Right lobe of liver (tissue), 6 donors: Measurements from ENCODE around the gene ITGA2B. TPM values are rescaled to one million over a fixed set of nuclear protein-coding genes. Genes with fewer than 3 reads are reported as not detected.
"Not testable (repeated sequence)": the region's sequence is repeated elsewhere in the genome, so short reads cannot be mapped to it uniquely, and the experiment has no call there.

Experiments
- ATAC-seq, 4 donors: fragments of 200-7000 bp; cut with Tn5 transposase; one replicate each; pipeline ENCODE4 v1.9.1; 2020; ENCODE audit warnings: mild to moderate bottlenecking in 4 of 4, moderate library complexity in 4 of 4
- DNase-seq, 3 donors: peaks; one replicate each; pipeline ENCODE4 v3.0.0-alpha.2; 2020
- H3K27ac ChIP-seq, 3 donors: fragments of 200-600 bp; one replicate each; pipeline ENCODE4 v1.8.0; 2022
- H3K27me3 ChIP-seq, 2 donors: fragments of 200-600 bp; one replicate each; pipeline ENCODE4 v1.8.0; 2022
- H3K36me3 ChIP-seq, 4 donors: fragments of 200-600 bp; sonication (generic) in 1 of 4; one replicate each; pipeline versions ENCODE4 v1.5.1 to v1.8.0; 2017 to 2022; ENCODE audit warnings: control low read depth in 1 of 4
- H3K4me1 ChIP-seq, 4 donors: fragments of 200-600 bp; sonication (generic) in 1 of 4; one replicate each; pipeline versions ENCODE4 v1.5.1 to v1.8.0; 2017 to 2022; ENCODE audit warnings: control low read depth in 1 of 4
- H3K4me3 ChIP-seq, 3 donors: fragments of 200-600 bp; one replicate each; pipeline ENCODE4 v1.8.0; 2022
- H3K9me3 ChIP-seq, 4 donors: fragments of 200-600 bp; sonication (generic) in 1 of 4; one replicate each; pipeline versions ENCODE4 v1.5.1 to v1.8.0; 2017 to 2022; ENCODE audit warnings: control low read depth in 1 of 4
- CTCF ChIP-seq, 4 donors: fragments of 200-600 bp in 3 of 4; fragments of 450-650 bp in 1 of 4; IDR thresholded peaks; one replicate each; pipeline versions ENCODE4 v1.5.1 to v1.8.0; 2016 to 2022; ENCODE audit warnings: antibody characterized with exemption in 4 of 4, mild to moderate bottlenecking in 2 of 4
- POLR2A ChIP-seq: fragments of 450-650 bp; IDR thresholded peaks from one replicate; pipeline ENCODE4 v1.6.1; 2017; ENCODE audit warnings: antibody characterized with exemption, mild to moderate bottlenecking
- WGBS: methylation state at CpG from one replicate; pipeline ENCODE4 v1.1.6; 2018; ENCODE audit warnings: low coverage, low lambda C conversion rate; ENCODE audit not compliant: insufficient coverage; ENCODE audit errors: missing lambda C conversion rate; 5-methylcytosine and 5-hydroxymethylcytosine counted together
- intact Hi-C, 2 donors: fragments of 100-400 bp; cut with DNase I; formaldehyde crosslinking; loops; one replicate each; pipeline versions ENCODE4 v1.11.2 to v1.14.1; 2022
- total RNA-seq, 6 experiments: library from RNA; depleted of rRNA in 2 of 6; stranded (reverse); fragments of >200 nt in 2 of 6; fragmentation: NEBNext Ultra II Directional in 3 of 6; extraction: Animal tissue kit (Norgen Biotek cat#: 25700) in 3 of 6; gene quantifications; one replicate each; pipeline versions ENCODE4 v1.1.0 to v1.2.4, GENCODE V29; 2016 to 2023
- donor health status: DM: no; HTN: yes; CAD: no.
- donor health status: DM: no; HTN: no; CAD: no.
- donor health status: DM: no; HTN: no; CAD: no.
- donor health status: DM: no; HTN: yes; CAD: no.
- donor health status: DM: no; HTN: yes; CAD: no.

The ITGA2B gene
- total RNA-seq, 6 experiments from 2014 or later = 0.37 to 1.5 (median 0.49) TPM; not detected in 1

GRCh38 chr17:44394833-44395232, 5.4 kb upstream of the ITGA2B start:
- Histone ChIP-seq H3K27me3 (no peaks in the 10 kb centered on the region), H3K36me3 (peaks cover 0 to 6% (median 0%) of the 10 kb centered on the region in 4 donors), H3K27ac (no peak overlapping the region), H3K4me1 (no peaks in the 10 kb centered on the region), H3K4me3 (no peak overlapping the region), H3K9me3 (no peaks in the 10 kb centered on the region)
- no peak for ATAC-seq
- no peak for TF ChIP-seq CTCF (IDR thresholded peaks at IDR 0.05)
- TF ChIP-seq POLR2A = no peak
- 100% methylated on average over 1 of the region's 2 CpGs for WGBS
- intact Hi-C loops = no loop called here
- DNase-seq = no peak

DNA sequence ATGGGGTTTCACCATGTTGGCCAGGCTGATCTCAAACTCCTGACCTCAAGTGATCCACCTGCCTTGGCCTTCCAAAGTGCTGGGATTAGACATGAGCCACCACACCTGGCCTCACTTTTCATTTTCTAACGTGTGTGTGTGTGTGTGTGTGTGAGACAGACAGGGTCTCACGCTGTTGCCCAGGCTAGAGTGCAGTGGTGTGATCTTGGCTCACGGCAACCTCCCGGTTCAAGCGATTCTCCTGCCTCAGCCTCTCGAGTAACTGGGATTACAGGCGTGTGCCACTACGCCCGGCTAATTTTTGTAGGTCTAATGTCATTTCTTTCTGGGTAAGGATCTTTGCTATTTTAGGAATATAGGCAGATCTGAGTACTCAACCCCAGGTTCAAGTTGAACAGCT, 4.7 kb upstream of the ITGA2B start:
- ATAC-seq, H3K4me3 ChIP-seq, intact Hi-C loops, H3K9me3 ChIP-seq, H3K27me3 ChIP-seq, H3K27ac ChIP-seq, H3K36me3 ChIP-seq, DNase-seq, H3K4me1 ChIP-seq: not testable (repeated sequence)
- 87% methylated on average over 8 of the region's 9 CpGs for WGBS

DNA sequence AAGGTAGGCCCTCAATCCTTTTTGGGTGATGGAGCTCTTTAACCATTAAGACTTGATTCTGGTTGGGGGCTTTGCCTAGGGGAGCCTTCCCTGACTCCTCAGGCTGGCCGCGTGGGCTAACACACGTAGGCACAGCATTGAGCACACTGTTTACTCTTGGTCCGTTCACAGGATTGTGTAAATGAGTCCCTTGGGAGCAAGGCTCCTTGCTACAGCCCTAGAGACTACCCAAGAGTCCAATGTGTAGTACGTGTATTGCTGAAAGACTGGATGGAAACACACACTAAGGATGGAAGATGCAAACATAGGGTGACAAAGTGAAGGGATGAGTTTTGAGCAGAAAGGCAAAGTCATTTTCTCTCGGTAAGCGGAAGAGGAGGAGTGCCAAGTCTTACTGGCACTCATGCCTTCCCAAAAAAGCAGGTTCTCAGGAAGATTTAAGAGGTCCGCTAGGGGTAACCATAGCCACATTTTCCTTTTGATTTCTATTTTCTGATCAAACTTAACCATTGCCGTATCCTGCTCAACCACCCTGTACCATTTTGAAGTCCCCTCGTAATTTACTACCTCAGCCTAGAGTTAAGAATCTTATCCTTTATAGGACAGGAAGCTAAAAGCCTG, 911 bp upstream of the ITGA2B start:
- no peak overlapping the region for H3K4me3 ChIP-seq
- no peaks in the 10 kb centered on the region for H3K36me3 ChIP-seq
- peaks cover 0 to 2% (median 0%) of the 10 kb centered on the region in 4 donors for H3K4me1 ChIP-seq
- no peak for ATAC-seq
- no peaks in the 10 kb centered on the region for H3K9me3 ChIP-seq
- intact Hi-C loops = no loop called here
- peak in 1 of 3 donors; percentile 5 for DNase-seq
- H3K27me3 ChIP-seq = peaks cover 0 to 6% of the 10 kb centered on the region in 2 donors
- no peak for TF ChIP-seq POLR2A
- no peak for TF ChIP-seq CTCF (IDR thresholded peaks at IDR 0.05)
- WGBS = 57% methylated on average over 10 of the region's 10 CpGs
- no peak overlapping the region for H3K27ac ChIP-seq

DNA sequence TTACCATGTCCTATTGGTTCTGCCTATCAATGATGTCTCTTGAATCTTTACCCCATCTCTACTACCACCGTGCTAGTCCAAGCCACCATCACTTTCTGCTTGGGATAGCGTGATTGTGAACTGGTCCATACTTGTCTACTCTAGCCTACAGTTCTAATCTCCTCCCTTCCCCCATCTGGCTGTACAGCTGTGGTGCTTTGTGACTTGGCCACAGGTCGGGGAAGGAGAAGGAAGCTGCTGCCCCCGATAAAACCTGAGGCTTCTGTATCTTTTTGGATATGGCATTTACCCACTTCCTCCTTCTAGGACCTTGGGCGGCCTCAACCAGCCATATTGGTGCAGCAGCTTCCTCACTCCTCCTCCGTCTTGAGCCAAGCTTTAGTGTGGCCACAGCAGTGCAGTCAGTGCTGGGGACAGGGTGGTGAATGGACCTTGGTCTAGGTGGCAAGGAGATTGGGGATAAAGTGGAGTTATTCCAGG, 314 bp upstream of the ITGA2B start:
- no peak for ATAC-seq
- 40% methylated on average over 6 of the region's 6 CpGs for WGBS
- intact Hi-C loops = no loop called here
- peak in 1 of 3 donors; percentile 31 for DNase-seq
- Histone ChIP-seq H3K4me3 (no peak overlapping the region), H3K27me3 (peaks cover 0 to 6% of the 10 kb centered on the region in 2 donors), H3K9me3 (no peaks in the 10 kb centered on the region), H3K4me1 (peaks cover 0 to 6% (median 0%) of the 10 kb centered on the region in 4 donors), H3K36me3 (no peaks in the 10 kb centered on the region), H3K27ac (no peak overlapping the region)
- TF ChIP-seq POLR2A = no peak
- TF ChIP-seq CTCF (IDR thresholded peaks at IDR 0.05) = no peak

GRCh38 chr17:44387804-44388203, 1.6 kb downstream of the ITGA2B start:
- no peak for ATAC-seq
- intact Hi-C loops = no loop called here
- TF ChIP-seq CTCF (IDR thresholded peaks at IDR 0.05) (no peak), POLR2A (no peak)

More at GRCh38 chr17:44387804-44388203, 1.6 kb downstream of the ITGA2B start:
- Histone ChIP-seq H3K36me3 (no peaks in the 10 kb centered on the region), H3K27ac (no peak overlapping the region), H3K9me3 (no peaks in the 10 kb centered on the region), H3K4me1 (peaks cover 0 to 7% (median 0%) of the 10 kb centered on the region in 4 donors), H3K27me3 (peaks cover 0 to 6% of the 10 kb centered on the region in 2 donors), H3K4me3 (no peak overlapping the region)
- no peak for DNase-seq
- WGBS = 22% methylated on average over 1 of the region's 2 CpGs
